Prostate gland (tissue), 2 donors: ENCODE results near the gene TMEM86A.
"Not testable (repeated sequence)": the region's sequence is repeated elsewhere in the genome, so short reads cannot be mapped to it uniquely, and the experiment has no call there.

ENCODE experiments used
- CTCF ChIP-seq, 4 experiments: fragments of 200-600 bp in 2 of 4; fragments of 450-650 bp in 2 of 4; sonication (generic) in 2 of 4; IDR thresholded peaks; 1 replicate in 3 of 4; 2 replicates in 1 of 4; pipeline ENCODE4 v1.5.1; 2016 to 2019; ENCODE audit warnings: antibody characterized with exemption in 4 of 4, mild to moderate bottlenecking in 2 of 4, moderate library complexity in 2 of 4
- POLR2A ChIP-seq: fragments of 450-650 bp; IDR thresholded peaks from one replicate; pipeline ENCODE4 v1.6.1; 2016; ENCODE audit warnings: antibody characterized with exemption, mild to moderate bottlenecking
- POLR2AphosphoS5 ChIP-seq: sonication (generic); formaldehyde crosslinking; IDR thresholded peaks from one replicate; pipeline ENCODE4 v1.6.1; 2017; ENCODE audit warnings: antibody characterized with exemption

- TF ChIP-seq CTCF (IDR thresholded peaks at IDR 0.05); POLR2A; POLR2AphosphoS5: not testable (repeated sequence)
Observed at GRCh38 chr11:18665353-18665872, 33.2 kb upstream of the TMEM86A start.
